AG09309 (cell line): Measurements from ENCODE around the gene PYGB.

ENCODE experiments used
- DNase-seq: peaks from one replicate; pipeline ENCODE4 v3.0.0-alpha.2; 2010; ENCODE audit warnings: low read depth
- H3K4me3 ChIP-seq: 2 replicates; pipeline ENCODE4 v1.5.1; 2011; ENCODE audit warnings: mild to moderate bottlenecking, low read depth, low read length, moderate library complexity; ENCODE audit not compliant: control insufficient read depth
- CTCF ChIP-seq: IDR thresholded peaks from 2 replicates; pipeline ENCODE4 v1.5.1; 2011; ENCODE audit warnings: mild to moderate bottlenecking, low read depth, low read length, inconsistent platforms; ENCODE audit not compliant: insufficient read depth, control insufficient read depth; ENCODE audit errors: missing control alignments

PYGB gene

GRCh38 chr20:25282796-25283195 lies 34.9 kb downstream of the PYGB start:
- TF ChIP-seq CTCF, result no peak
- H3K4me3 ChIP-seq, result no peak overlapping the region
- DNase-seq, result no peak

DNA sequence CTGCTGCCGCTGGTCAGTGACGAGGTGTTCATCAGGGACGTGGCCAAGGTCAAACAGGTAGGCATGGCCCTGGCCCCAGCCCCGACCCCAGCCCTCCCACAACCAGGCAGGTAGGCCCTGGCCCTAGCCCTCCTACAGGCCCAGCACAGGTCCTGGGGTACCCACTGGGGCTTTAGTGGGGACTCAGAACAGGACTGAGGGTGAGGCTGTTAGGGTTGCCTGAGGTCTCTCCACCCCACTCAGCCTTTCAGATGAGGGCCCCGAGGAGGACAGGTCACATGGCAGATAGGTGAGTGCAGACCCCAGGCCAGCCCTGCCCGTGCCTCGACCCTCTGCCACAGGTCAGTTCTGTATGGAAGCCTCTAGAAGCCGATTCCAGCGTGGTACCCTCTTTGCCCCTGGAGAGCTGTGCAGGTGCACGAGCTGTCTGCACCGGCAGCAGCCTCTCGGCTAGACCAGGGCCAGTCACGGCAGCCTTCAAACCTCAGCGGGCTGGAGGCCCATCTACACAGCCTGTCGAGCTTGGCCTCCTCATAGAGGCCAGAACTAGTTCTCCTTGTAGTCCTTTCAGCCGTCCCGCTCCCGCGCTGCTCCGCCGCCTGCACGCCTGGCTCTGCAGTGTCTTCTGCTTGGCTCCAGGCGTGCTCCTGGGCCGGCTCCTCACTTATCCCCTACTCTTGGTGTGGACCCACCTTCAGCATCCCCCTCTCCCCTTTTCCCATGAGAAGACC lies 35.5 kb downstream of the PYGB start:
- TF ChIP-seq CTCF, result no peak
- no peak for DNase-seq
- no peak overlapping the region for H3K4me3 ChIP-seq

- TF ChIP-seq CTCF, result no peak
- no peak overlapping the region for H3K4me3 ChIP-seq
- no peak for DNase-seq
These were observed 36.3 kb downstream of the PYGB start for GRCh38 chr20:25284131-25284601.

DNA sequence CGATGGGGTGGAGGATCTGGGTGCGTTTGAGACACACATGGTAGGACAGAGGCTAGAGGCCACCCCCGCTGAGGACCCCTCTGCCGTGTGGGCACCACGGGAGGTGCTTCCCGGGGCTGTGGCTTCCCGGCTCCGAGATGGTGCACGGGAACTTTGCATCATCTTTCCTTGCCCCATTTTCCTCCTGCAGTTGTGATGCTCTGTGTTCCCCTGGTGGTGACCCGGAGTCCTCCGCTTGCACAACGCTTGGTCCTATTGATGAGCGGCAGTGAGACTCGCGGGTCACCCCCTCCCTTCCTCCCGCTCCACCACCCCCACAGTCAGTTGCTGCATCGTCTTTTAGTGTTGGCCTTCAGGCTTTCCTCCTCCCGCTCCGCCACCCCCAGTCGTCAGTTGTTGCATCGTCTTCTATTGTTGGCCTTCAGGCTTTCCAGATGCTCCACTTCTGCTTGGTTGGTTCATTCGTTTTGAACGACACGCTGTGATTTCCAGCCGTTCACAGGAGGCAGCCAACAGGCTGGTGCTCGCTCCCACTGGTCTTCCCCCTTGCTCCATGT lies 37.3 kb downstream of the PYGB start:
- H3K4me3 ChIP-seq, result no peak overlapping the region
- no peak for TF ChIP-seq CTCF
- no peak for DNase-seq

GRCh38 chr20:25285856-25286798 lies 38.2 kb downstream of the PYGB start:
- no peak for DNase-seq
- H3K4me3 ChIP-seq, result no peak overlapping the region
- TF ChIP-seq CTCF, result no peak

GRCh38 chr20:25286917-25287316 lies 39.0 kb downstream of the PYGB start:
- no peak overlapping the region for H3K4me3 ChIP-seq
- no peak for DNase-seq
- no peak for TF ChIP-seq CTCF
